HepG2 (cell line): ENCODE results near the gene FIS1. TPM values are rescaled to one million over a fixed set of nuclear protein-coding genes. Genes with fewer than 3 reads are reported as not detected.

Experiments used
- ATAC-seq: fragments of 200-7000 bp; cut with Tn5 transposase; 3 replicates; pipeline ENCODE4 v1.9.1; 2020; ENCODE audit warnings: mild to moderate bottlenecking, moderate library complexity
- BruUV-seq: library from RNA; stranded (reverse); fragments of 400-500 nt; replicated peaks from 2 replicates; lab custom pipeline; 2021; lab: Mats Ljungman, UMichigan
- CTCF ChIA-PET: fragments of 300-600 bp; formaldehyde crosslinking; extraction: SDS; loops from one replicate; lab custom pipeline; 2021; ENCODE audit warnings: low total read pairs, inconsistent platforms, low intra/inter-chr PET ratio; lab: Yijun Ruan, JAX
- POLR2A ChIA-PET: fragments of 350-600 bp; sonication (Branson Sonifier 250); formaldehyde crosslinking; loops from one replicate; lab custom pipeline; 2020; ENCODE audit warnings: antibody characterized with exemption, inconsistent platforms; lab: Yijun Ruan, JAX
- DNase-seq: peaks from one replicate; pipeline ENCODE4 v3.0.0-alpha.2; 2015; ENCODE audit warnings: low spot score
- FAIRE-seq: peaks from 3 replicates; lab custom pipeline; 2011; peaks lifted over from hg19 to GRCh38; lab: Jason Lieb, UNC
- H2AFZ ChIP-seq: one replicate; pipeline ENCODE4 v1.6.1; 2011; ENCODE audit warnings: low read length, inconsistent platforms
- H3K27ac ChIP-seq: fragments of 300-600 bp; 3 replicates; pipeline ENCODE4 v1.8.0; 2011; ENCODE audit warnings: mixed run types, mild to moderate bottlenecking, mixed read lengths, low read length, inconsistent platforms; ENCODE audit not compliant: insufficient read depth; ENCODE audit errors: extremely low read length
- H3K27me3 ChIP-seq, 2 experiments: fragments of 200-600 bp in 1 of 2; 2 replicates in 1 of 2; 3 replicates in 1 of 2; pipeline versions ENCODE4 v1.6.0 to v1.8.0; 2011; ENCODE audit warnings: low read length in 2 of 2, mild to moderate bottlenecking in 2 of 2, moderate library complexity in 2 of 2, inconsistent platforms in 1 of 2; ENCODE audit not compliant: insufficient read depth in 2 of 2, control insufficient read depth in 1 of 2
- H3K36me3 ChIP-seq, 2 experiments: fragments of 200-600 bp in 1 of 2; replicated peaks in 1 of 2; 2 replicates in 1 of 2; 3 replicates in 1 of 2; pipeline versions ENCODE4 v1.5.1 to v1.8.0; 2011; ENCODE audit warnings: low read length in 2 of 2, inconsistent platforms in 1 of 2; ENCODE audit not compliant: insufficient read depth in 2 of 2, control insufficient read depth in 1 of 2
- H3K4me1 ChIP-seq: 2 replicates; pipeline ENCODE4 v1.5.1; 2012; ENCODE audit warnings: low read length, inconsistent platforms; ENCODE audit not compliant: insufficient read depth
- H3K4me2 ChIP-seq: 2 replicates; pipeline ENCODE4 v1.6.0; 2011; ENCODE audit warnings: low read depth, low read length, inconsistent platforms
- H3K4me3 ChIP-seq, 3 experiments: fragments of 200-600 bp in 1 of 3; sonication (generic), shearing (Covaris generic) in 1 of 3; replicated peaks in 1 of 3; 2 replicates each; pipeline ENCODE4 v1.5.1; 2011 to 2016; ENCODE audit warnings: low read length in 3 of 3, inconsistent platforms in 2 of 3, low read depth in 2 of 3, mild to moderate bottlenecking in 2 of 3, control low read depth in 1 of 3, mixed read lengths in 1 of 3; ENCODE audit not compliant: insufficient read depth in 1 of 3
- H3K79me2 ChIP-seq: one replicate; pipeline ENCODE4 v1.6.1; 2011; ENCODE audit warnings: low read length, inconsistent platforms; ENCODE audit not compliant: insufficient read depth
- H3K9ac ChIP-seq: 2 replicates; pipeline ENCODE4 v1.6.0; 2011; ENCODE audit warnings: mild to moderate bottlenecking, low read depth, low read length, inconsistent platforms; ENCODE audit not compliant: insufficient read depth
- H3K9me3 ChIP-seq: 2 replicates; pipeline ENCODE4 v1.5.1; 2012; ENCODE audit warnings: mild to moderate bottlenecking, low read length
- H4K20me1 ChIP-seq: 2 replicates; pipeline ENCODE4 v1.6.0; 2011; ENCODE audit warnings: inconsistent platforms, mild to moderate bottlenecking, low read length, moderate library complexity; ENCODE audit not compliant: insufficient read depth
- ARHGAP35 ChIP-seq: sonication (generic); formaldehyde crosslinking; IDR thresholded peaks from 2 replicates; pipeline ENCODE4 v1.9.0; 2022; ENCODE audit warnings: mild to moderate bottlenecking, inconsistent platforms, moderate library complexity, missing genetic modification reagents, borderline replicate concordance
- ATF7 ChIP-seq, 2 experiments: fragments of 450-650 bp in 1 of 2; sonication (generic) in 1 of 2; formaldehyde crosslinking in 1 of 2; IDR thresholded peaks; 2 replicates each; pipeline versions ENCODE4 v1.4.0 to v1.6.1; 2016 to 2020; ENCODE audit warnings: antibody characterized with exemption in 1 of 2, mild to moderate bottlenecking in 1 of 2, missing genetic modification reagents in 1 of 2
- FOXK2 ChIP-seq: fragments of 450-650 bp; IDR thresholded peaks from 2 replicates; pipeline ENCODE4 v1.6.1; 2016
- FOXO1 ChIP-seq: sonication (generic); formaldehyde crosslinking; IDR thresholded peaks from 2 replicates; pipeline ENCODE4 v1.4.0; 2020; ENCODE audit warnings: missing genetic modification reagents
- HNRNPUL1 ChIP-seq: fragments of 200-400 bp; formaldehyde crosslinking; IDR thresholded peaks from 2 replicates; pipeline ENCODE4 v1.6.1; 2017; ENCODE audit warnings: low read depth, mild to moderate bottlenecking, low read length, moderate library complexity
- MEIS2 ChIP-seq: sonication (generic); formaldehyde crosslinking; IDR thresholded peaks from 2 replicates; pipeline ENCODE4 v1.9.0; 2021; ENCODE audit warnings: mild to moderate bottlenecking, missing genetic modification reagents
- NR1H2 ChIP-seq: sonication (generic); formaldehyde crosslinking; IDR thresholded peaks from 2 replicates; pipeline ENCODE4 v1.8.1; 2022; ENCODE audit warnings: low read depth, missing genetic modification reagents, borderline replicate concordance
- PHF21A ChIP-seq: sonication (generic); formaldehyde crosslinking; IDR thresholded peaks from 2 replicates; pipeline ENCODE4 v1.5.0; 2020; ENCODE audit warnings: mild to moderate bottlenecking, missing genetic modification reagents
- POLR2G ChIP-seq: fragments of 200-400 bp; formaldehyde crosslinking; IDR thresholded peaks from 2 replicates; pipeline ENCODE4 v1.6.1; 2018; ENCODE audit warnings: mild to moderate bottlenecking, low read depth, low read length, moderate library complexity
- SOX6 ChIP-seq, 2 experiments: fragments of 450-650 bp in 1 of 2; sonication (generic) in 1 of 2; formaldehyde crosslinking in 1 of 2; IDR thresholded peaks; 2 replicates each; pipeline versions ENCODE4 v1.4.0 to v1.6.1; 2017 to 2020; ENCODE audit warnings: antibody characterized with exemption in 1 of 2, mild to moderate bottlenecking in 1 of 2, missing genetic modification reagents in 1 of 2
- ZFP36L2 ChIP-seq: sonication (generic); formaldehyde crosslinking; IDR thresholded peaks from 2 replicates; pipeline ENCODE4 v1.4.0; 2020; ENCODE audit warnings: missing genetic modification reagents
- ZNF274 ChIP-seq: sonication (generic); formaldehyde crosslinking; IDR thresholded peaks from 2 replicates; pipeline ENCODE4 v1.5.1; 2020; ENCODE audit warnings: mild to moderate bottlenecking, missing genetic modification reagents
- ZNF550 ChIP-seq: sonication (generic); formaldehyde crosslinking; IDR thresholded peaks from 2 replicates; pipeline ENCODE4 v1.4.0; 2020; ENCODE audit warnings: mild to moderate bottlenecking, missing genetic modification reagents, borderline replicate concordance
- WGBS: methylation state at CpG from one replicate; pipeline ENCODE4 v1.1.6; 2017; ENCODE audit warnings: low lambda C conversion rate; 5-methylcytosine and 5-hydroxymethylcytosine counted together
- in situ Hi-C: cut with HindIII; loops from 2 replicates; pipeline ENCODE4 v1.10.0; 2017; ENCODE audit warnings: low pct_unique_long_range_greater_than_20kb; ENCODE audit not compliant: extremely low pct_ligation_motif_present
- intact Hi-C: fragments of 100-400 bp; cut with micrococcal nuclease; formaldehyde crosslinking; loops from one replicate; pipeline ENCODE4 v1.10.0; 2022; ENCODE audit not compliant: unreplicated experiment
- polyA plus RNA-seq, 8 experiments: library from polyadenylated mRNA; depleted of rRNA in 3 of 8; stranded (reverse) in 7 of 8; unstranded in 1 of 8; fragments of >200 nt; fragmentation: Illumina TruSeq in 4 of 8; extraction: Trizol in 4 of 8; gene quantifications; 2 replicates each; pipeline versions ENCODE4 v1.2.1 to v1.2.3, GENCODE V29; 2011 to 2016; ENCODE audit warnings: low read depth in 4 of 8, missing spikeins in 1 of 8, mixed read lengths in 1 of 8; ENCODE audit not compliant: insufficient read depth in 1 of 8
- total RNA-seq, 5 experiments: library from RNA; depleted of rRNA; stranded (reverse); fragments of >200 nt; fragmentation: Illumina TruSeq; extraction: Trizol; gene quantifications; 2 replicates each; pipeline ENCODE4 v1.2.3, GENCODE V29; 2016; ENCODE audit warnings: low read depth in 1 of 5
- TF ChIP-seq, protein P1 (sequence below): conservative IDR thresholded peaks from 2 replicates; pipeline ENCODE4 v1.6.1; 2018; ENCODE audit warnings: missing genetic modification reagents
- TF ChIP-seq, protein P2 (sequence below): sonication (generic); formaldehyde crosslinking; IDR thresholded peaks from 2 replicates; pipeline ENCODE4 v1.4.0; 2020; ENCODE audit warnings: mild to moderate bottlenecking, low read depth, missing genetic modification reagents
- TF ChIP-seq, protein P3 (sequence below): sonication (generic); formaldehyde crosslinking; IDR thresholded peaks from 2 replicates; pipeline ENCODE4 v1.8.1; 2022; ENCODE audit warnings: mild to moderate bottlenecking, missing genetic modification reagents

FIS1 gene
- total and polyA plus RNA-seq, 2 of the 13 experiments (the other 11 are each of a cell fraction or from before 2014, with no cell fraction given) = 97.5 to 101 TPM

DNA sequence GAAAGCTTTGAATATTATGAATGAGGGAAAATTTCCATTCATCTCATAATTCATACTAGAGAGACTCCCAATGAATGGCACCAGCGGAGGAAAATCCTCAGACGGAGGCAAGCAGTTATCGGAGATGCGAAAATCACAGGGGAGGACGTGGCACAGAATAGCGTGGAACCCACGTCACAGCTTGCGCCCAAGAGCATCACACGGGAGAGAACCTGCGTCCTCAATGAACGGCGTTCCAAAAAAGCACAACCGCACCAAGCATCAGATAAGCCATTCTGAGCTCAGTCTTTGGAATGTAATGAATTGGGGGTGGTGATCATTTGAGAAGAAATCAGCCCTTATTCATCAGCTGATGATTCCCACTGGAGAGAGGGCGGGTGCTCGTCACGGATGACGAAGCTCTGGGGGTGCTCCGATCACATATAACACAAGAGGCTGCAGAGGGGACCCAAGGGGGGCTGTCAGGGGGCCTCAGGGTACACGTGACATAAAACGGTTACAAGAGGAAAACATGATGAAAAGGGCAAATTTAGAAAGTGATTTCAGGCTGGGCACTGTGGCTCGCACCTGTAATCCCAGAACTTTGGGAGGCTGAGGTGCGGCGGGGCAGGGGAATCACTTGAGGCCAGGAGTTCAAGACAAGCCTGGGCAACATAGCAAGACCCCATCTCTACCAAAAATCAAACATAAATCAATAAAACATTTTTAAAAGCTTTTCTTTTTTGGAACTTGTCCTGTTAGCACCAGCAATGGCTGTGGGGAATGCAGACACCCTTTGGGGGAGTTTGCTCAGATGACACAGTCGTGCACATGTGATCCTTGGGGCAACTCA is 33.8 kb upstream of the FIS1 start:
- H3K4me2 ChIP-seq = no peak overlapping the region
- WGBS = 70% methylated on average over 24 of the region's 24 CpGs
- TF ChIP-seq MEIS2 (CRISPR knock-in tag) = no peak
- no peak for TF ChIP-seq ZNF550
- TF ChIP-seq HNRNPUL1 = no peak
- no peak for TF ChIP-seq POLR2G
- TF ChIP-seq ZFP36L2 (CRISPR knock-in tag) = no peak
- TF ChIP-seq PHF21A (CRISPR knock-in tag) = no peak
- TF ChIP-seq FOXO1 (CRISPR knock-in tag) = no peak
- no peak for TF ChIP-seq SOX6 (IDR thresholded peaks at IDR 0.05)
- TF ChIP-seq SOX6 (CRISPR knock-in tag; IDR thresholded peaks at IDR 0.05) = no peak
- TF ChIP-seq, protein P1, sequence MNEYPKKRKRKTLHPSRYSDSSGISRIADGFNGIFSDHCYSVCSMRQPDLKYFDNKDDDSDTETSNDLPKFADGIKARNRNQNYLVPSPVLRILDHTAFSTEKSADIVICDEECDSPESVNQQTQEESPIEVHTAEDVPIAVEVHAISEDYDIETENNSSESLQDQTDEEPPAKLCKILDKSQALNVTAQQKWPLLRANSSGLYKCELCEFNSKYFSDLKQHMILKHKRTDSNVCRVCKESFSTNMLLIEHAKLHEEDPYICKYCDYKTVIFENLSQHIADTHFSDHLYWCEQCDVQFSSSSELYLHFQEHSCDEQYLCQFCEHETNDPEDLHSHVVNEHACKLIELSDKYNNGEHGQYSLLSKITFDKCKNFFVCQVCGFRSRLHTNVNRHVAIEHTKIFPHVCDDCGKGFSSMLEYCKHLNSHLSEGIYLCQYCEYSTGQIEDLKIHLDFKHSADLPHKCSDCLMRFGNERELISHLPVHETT (CRISPR knock-in tag) = no peak
- TF ChIP-seq ARHGAP35 (CRISPR knock-in tag) = no peak
- no peak for TF ChIP-seq ATF7 (IDR thresholded peaks at IDR 0.05)
- TF ChIP-seq ATF7 (CRISPR knock-in tag; IDR thresholded peaks at IDR 0.05) = no peak
- TF ChIP-seq, protein P2, sequence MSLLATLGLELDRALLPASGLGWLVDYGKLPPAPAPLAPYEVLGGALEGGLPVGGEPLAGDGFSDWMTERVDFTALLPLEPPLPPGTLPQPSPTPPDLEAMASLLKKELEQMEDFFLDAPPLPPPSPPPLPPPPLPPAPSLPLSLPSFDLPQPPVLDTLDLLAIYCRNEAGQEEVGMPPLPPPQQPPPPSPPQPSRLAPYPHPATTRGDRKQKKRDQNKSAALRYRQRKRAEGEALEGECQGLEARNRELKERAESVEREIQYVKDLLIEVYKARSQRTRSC (CRISPR knock-in tag) = no peak
- no peak for TF ChIP-seq ZNF274 (CRISPR knock-in tag)
- TF ChIP-seq FOXK2 = no peak
- TF ChIP-seq, protein P3, sequence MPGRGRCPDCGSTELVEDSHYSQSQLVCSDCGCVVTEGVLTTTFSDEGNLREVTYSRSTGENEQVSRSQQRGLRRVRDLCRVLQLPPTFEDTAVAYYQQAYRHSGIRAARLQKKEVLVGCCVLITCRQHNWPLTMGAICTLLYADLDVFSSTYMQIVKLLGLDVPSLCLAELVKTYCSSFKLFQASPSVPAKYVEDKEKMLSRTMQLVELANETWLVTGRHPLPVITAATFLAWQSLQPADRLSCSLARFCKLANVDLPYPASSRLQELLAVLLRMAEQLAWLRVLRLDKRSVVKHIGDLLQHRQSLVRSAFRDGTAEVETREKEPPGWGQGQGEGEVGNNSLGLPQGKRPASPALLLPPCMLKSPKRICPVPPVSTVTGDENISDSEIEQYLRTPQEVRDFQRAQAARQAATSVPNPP = no peak
- no peak for TF ChIP-seq NR1H2 (CRISPR knock-in tag)
- TF ChIP-seq, all 625 proteins: peak for 0
- ChIA-PET POLR2A (no interaction called here), CTCF (no interaction called here)
- Histone ChIP-seq H4K20me1 (no peaks in the 10 kb centered on the region), H3K4me1 (peaks cover 6% of the 10 kb centered on the region; the same call in 1 of the 2 replicates), H3K4me3 (no peak overlapping the region), H3K36me3 (no peaks in the 10 kb centered on the region), H3K27ac (no peak overlapping the region), H3K27me3 (no peaks in the 10 kb centered on the region), H3K9me3 (no peaks in the 10 kb centered on the region), H3K9ac (no peak overlapping the region), H3K79me2 (no peaks in the 10 kb centered on the region), H2AFZ (no peak overlapping the region)
- intact Hi-C loops (no loop called here), in situ Hi-C loops (loop anchor here (25.0 kb wide), 1 partner anchor 391 kb away; the partner anchor contains the start of genes ACHE, SRRT and UFSP1)
- no peak for DNase-seq
- ATAC-seq = no peak
- FAIRE-seq = no peak
- BruUV-seq = no TSS peak
